Right ventricle myocardium superior (tissue), 1 donor: ENCODE measurements around the gene CKAP2. TPM values are rescaled to one million over a fixed set of nuclear protein-coding genes. Genes with fewer than 3 reads are reported as not detected.
"Not testable (repeated sequence)": the region's sequence is repeated elsewhere in the genome, so short reads cannot be mapped to it uniquely, and the experiment has no call there.

Experiments
- ATAC-seq: fragments of 200-7000 bp; cut with Tn5 transposase; one replicate; pipeline ENCODE4 v1.9.1; 2020; ENCODE audit warnings: mild to moderate bottlenecking; ENCODE audit not compliant: poor library complexity
- DNase-seq: peaks from one replicate; pipeline ENCODE4 v3.0.0-alpha.2; 2020
- intact Hi-C: fragments of 100-400 bp; cut with DNase I; formaldehyde crosslinking; loops from one replicate; pipeline ENCODE4 v1.11.2; 2022
- total RNA-seq: library from RNA; stranded (reverse); fragmentation: NEBNext Ultra II Directional; extraction: Animal tissue kit (Norgen Biotek cat#: 25700); gene quantifications from one replicate; pipeline ENCODE4 v1.2.1, GENCODE V29; 2021
- donor health status: DM: no; HTN: yes; CAD: no; lungs with severe emphysema.

The CKAP2 gene
- total RNA-seq, 1 donor from 2014 or later: 4.9 TPM

DNA sequence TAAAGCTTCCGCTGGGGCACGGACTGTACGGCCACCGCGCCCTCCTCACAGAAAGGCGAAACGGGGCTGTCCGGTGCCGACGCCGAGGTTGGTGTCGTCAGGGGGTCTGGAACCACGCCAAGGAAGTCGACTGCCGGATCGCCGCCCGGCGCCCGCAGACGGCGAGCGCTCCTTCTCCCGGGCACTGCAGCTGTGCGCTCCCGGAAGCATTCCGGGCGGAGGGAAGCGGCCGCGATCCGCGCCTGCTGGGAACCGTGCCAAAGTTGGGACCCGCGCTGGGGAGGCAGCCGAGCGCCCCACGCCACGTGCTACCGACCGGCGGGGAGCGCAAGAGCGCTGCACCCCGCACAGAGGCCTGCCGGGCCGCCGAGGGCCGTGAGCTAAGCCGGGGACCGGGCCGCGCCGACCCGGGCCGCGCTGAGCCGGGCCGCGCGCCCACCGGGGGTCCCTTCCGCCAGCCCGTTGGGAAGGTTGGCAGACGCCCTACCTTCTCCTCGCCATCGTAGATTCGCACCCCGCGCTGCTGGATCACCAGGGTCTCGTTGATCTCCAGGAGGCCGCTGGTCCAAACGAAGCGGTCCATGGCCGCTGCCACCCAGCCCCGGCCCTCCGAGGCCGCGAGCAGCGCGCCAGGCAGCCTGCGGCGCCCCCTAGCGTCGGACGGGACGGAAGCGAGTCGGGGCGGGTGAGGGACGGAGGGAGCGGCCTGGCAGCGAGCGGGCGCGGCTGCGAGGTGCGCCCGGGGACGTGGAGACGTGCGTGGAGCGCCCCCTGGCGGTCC, 5.1 kb upstream of the CKAP2 start, which contains the start of gene VPS36:
Gene VPS36 (minus strand): TSS at position 623 of the 781 bp plus-strand sequence. CDS start 40 bp downstream, at position 583.
- ATAC-seq: peak; percentile 92
- intact Hi-C loops: no loop called here

DNA sequence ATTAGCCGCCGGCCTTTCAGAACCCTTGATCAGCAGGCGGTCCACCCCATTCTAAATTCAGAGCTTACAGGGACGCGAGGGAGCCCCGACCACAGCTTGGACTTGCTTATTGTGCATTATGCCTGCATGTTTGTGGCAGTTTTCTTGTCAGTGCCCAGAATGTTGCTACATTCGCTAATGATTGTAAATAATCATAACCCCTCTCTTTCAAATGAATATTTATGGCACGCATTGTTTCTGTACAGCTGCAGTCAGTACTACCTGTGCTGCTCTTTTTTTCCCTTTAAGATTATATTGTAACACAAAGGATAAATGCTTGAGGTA, 4.5 kb upstream of the CKAP2 start:
- ATAC-seq (no peak), DNase-seq (no peak)
- intact Hi-C loops: no loop called here

More for the DNA sequence above, 5.1 kb upstream of the CKAP2 start, which contains the start of gene VPS36:
- peak; percentile 99 for DNase-seq

GRCh38 chr13:52451135-52451804, 4.0 kb upstream of the CKAP2 start:
- ATAC-seq (no peak), DNase-seq (no peak)
- intact Hi-C loops: no loop called here

DNA sequence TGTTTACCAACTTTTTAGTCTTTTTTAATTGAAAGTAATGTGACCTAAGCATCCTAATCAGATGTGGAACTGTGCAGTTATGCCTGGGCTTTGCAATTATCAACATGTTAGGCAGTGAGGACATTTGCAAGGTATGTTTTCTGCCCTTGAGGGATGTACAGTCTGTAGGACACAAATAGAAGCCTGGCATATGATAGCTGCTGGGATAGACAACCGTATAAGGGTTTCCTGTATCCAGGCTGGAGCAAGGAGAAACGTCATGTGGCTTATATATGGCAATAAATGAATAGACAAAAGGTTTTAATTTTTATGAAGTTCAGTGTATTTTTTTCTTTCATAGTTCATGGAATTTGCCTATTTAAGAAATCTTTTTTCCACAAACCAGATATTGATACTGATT, 2.8 kb upstream of the CKAP2 start:
- no peak for ATAC-seq
- intact Hi-C loops: no loop called here
- DNase-seq: no peak

- DNase-seq (no peak), ATAC-seq (no peak)
- intact Hi-C loops: no loop called here
Measured at GRCh38 chr13:52454459-52454819, 839 bp upstream of the CKAP2 start.

GRCh38 chr13:52455677-52456041, 381 bp downstream of the CKAP2 start:
- ATAC-seq (peak; percentile 70), DNase-seq (peak; percentile 82)
- intact Hi-C loops: no loop called here

- ATAC-seq (no peak), DNase-seq (no peak)
- intact Hi-C loops: no loop called here
Measured at GRCh38 chr13:52459668-52460067, 4.4 kb downstream of the CKAP2 start.

GRCh38 chr13:52461265-52461664, 6.0 kb downstream of the CKAP2 start:
- intact Hi-C loops: no loop called here
- ATAC-seq: no peak
- no peak for DNase-seq

GRCh38 chr13:52463526-52463925, 8.2 kb downstream of the CKAP2 start:
- ATAC-seq: no peak
- intact Hi-C loops: no loop called here
- no peak for DNase-seq

DNA sequence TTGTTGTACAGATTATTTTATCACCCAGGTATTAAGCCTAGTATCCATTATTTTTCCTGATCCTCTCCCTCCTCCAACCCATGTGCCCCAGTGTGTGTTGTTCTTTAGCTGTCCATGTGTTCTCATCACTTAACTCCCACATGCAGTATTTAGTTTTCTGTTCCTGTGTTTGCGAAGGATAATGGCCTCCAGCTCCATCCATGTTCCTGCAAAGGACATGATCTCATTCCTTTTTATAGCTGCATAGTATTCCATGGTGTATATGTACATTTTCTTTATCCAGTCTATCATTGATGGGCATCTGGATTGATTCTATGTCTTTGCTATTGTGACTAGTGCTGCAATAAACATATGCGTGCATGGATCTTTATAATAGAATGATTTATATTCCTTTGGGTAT, 13.2 kb downstream of the CKAP2 start:
- ATAC-seq, DNase-seq, intact Hi-C loops: not testable (repeated sequence)

DNA sequence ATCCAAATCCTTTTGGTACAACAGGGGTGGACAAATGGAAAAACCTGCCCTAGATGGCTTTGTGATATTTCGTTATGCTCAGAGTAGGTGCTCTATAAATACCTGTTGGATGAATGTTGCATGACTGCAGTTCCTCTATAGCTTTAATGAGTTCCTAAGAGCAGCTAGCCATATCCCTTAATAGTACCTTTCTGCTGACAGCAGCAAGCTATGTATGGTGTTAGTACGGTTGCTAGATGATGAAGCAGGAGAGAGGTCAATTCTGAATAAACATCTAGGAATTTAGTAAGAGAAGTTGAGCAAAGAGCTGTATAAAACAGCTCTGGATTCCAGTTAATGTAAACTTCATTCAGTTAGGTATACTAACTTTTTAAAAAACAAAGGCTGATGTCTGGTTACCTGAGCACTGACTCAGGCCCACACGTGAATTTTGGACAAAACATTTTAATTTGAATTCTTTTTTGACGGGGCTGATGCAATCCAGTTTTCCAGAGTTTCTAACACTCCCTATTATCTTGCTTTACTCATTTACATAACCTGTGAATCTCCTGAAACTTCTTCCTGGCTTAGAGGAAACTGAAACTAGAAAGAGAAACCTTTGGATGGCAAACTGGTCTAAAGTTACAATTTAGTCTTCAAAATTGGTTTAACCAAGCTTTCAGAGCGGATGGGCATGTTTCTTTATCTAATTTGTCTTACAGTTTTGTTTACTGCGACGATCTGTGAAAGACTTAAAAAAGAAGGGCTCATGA, 25.6 kb downstream of the CKAP2 start:
- DNase-seq, intact Hi-C loops, ATAC-seq: not testable (repeated sequence)

DNA sequence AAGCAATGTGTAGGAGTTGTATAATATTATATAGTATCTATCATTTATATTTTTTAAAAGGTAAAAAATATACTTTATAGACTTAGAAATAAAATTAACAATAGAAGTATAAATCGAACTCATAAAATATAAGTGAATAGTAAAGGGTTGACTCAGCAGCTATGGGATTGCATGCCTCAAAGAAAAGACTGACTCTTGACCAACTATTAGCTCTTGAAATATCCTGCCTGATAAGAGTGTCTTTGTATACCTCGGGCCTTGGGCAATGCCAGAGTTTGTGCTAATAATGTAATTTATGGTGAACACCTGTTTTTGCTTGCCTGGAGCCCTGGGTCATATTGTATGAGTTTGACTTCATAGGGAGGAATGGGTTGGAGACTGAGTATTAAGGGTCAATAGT, 31.8 kb downstream of the CKAP2 start:
- intact Hi-C loops, DNase-seq, ATAC-seq: not testable (repeated sequence)

- DNase-seq, intact Hi-C loops, ATAC-seq: not testable (repeated sequence)
Measured at GRCh38 chr13:52488763-52489162, 33.5 kb downstream of the CKAP2 start.

DNA sequence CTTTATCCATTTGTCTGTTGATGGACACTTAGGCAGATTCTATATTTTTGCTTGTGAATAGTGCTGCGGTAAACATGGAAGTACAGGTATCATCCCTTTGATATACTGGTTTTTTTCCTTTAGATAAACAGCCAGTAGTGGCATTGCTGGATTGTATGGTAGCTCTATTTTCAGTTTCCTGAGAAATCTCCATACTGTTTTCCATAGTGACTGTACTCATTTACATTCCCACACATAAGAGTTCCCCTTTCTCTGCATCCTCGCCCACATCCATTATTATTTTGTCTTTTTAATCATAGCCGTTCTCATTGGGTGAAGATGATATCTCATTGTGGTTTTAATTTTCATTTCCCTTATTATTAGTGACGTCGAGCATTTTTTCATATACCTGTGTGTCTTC, 35.7 kb downstream of the CKAP2 start:
- ATAC-seq, DNase-seq, intact Hi-C loops: not testable (repeated sequence)

DNA sequence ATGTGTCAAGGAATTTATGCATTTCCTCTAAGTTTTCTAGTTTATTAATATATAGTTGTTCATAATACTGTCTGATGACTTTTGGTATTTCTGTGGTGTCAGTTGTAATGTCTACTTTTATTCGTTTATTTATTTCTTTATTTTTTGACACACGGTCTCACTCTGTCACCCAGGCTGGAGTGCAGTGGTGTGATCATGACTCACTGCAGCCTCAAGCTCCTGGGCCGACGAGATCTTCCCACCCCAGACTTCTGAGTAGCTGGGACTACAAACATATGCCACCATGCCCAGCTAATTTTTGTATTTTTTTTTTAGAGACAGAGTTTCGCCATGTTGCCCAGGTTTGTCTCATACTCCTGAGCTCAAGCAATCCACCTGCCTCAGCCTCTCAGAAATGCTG, 39.0 kb downstream of the CKAP2 start:
- DNase-seq, intact Hi-C loops, ATAC-seq: not testable (repeated sequence)

- intact Hi-C loops, DNase-seq, ATAC-seq: not testable (repeated sequence)
Measured at GRCh38 chr13:52497979-52498378, 42.7 kb downstream of the CKAP2 start.

- ATAC-seq, DNase-seq, intact Hi-C loops: not testable (repeated sequence)
Measured at GRCh38 chr13:52502277-52502676, 47.0 kb downstream of the CKAP2 start.

- peak; percentile 62 for ATAC-seq
- intact Hi-C loops, DNase-seq: not testable (repeated sequence)
Measured at GRCh38 chr13:52505843-52506242, 50.6 kb downstream of the CKAP2 start.

DNA sequence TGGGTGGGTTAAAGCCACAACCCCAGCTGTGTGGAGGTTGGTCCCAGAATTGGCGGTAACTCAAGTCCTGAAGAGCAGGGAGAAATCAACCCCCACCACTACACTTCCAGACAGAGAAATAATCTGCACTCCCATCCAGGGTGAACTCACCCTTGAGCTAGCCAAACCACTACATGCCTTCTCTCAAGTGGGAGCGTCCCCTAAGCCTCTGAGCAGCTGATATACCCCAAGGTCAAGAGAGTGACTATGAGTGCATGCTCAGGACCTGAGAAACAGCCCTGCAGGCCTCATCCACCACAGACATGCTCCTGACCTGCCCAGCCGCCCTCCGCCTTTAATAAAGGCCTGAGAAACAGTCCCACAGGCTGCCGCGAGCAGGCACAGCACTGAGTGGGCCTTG, 54.3 kb downstream of the CKAP2 start:
- DNase-seq, ATAC-seq, intact Hi-C loops: not testable (repeated sequence)
